MCF 10A (cell line): ENCODE data around the gene CNTNAP2. TPM values are rescaled to one million over a fixed set of nuclear protein-coding genes. Genes with fewer than 3 reads are reported as not detected.
"Not testable (repeated sequence)": the region's sequence is repeated elsewhere in the genome, so short reads cannot be mapped to it uniquely, and the experiment has no call there.

Experiments
- BruUV-seq: library from RNA; stranded (reverse); fragments of 400-500 nt; replicated peaks from 2 replicates; lab custom pipeline; 2021; lab: Mats Ljungman, UMichigan
- CTCF ChIA-PET: fragments of 300-600 bp; sonication (Branson Sonifier 250); formaldehyde crosslinking; extraction: SDS; loops from one replicate; lab custom pipeline; 2021; ENCODE audit warnings: antibody characterized with exemption, inconsistent platforms; lab: Yijun Ruan, JAX
- POLR2A ChIA-PET: fragments of 300-600, 350-650 bp; sonication (Branson Sonifier 250); formaldehyde crosslinking; extraction: SDS; loops from one replicate; lab custom pipeline; 2020; ENCODE audit warnings: antibody characterized with exemption, inconsistent platforms; lab: Yijun Ruan, JAX
- DNase-seq: peaks from one replicate; pipeline ENCODE4 v3.0.0-alpha.2; 2018; ENCODE audit not compliant: unreplicated experiment
- H3K27ac Mint-ChIP-seq: one replicate; pipeline ENCODE4 v1.8.0; 2022; ENCODE audit warnings: mild to moderate bottlenecking, low read depth, mixed read lengths; ENCODE audit not compliant: unreplicated experiment
- H3K27me3 Mint-ChIP-seq: one replicate; pipeline ENCODE4 v1.8.0; 2022; ENCODE audit warnings: mixed read lengths; ENCODE audit not compliant: insufficient read depth, unreplicated experiment
- H3K36me3 Mint-ChIP-seq: one replicate; pipeline ENCODE4 v1.8.0; 2022; ENCODE audit warnings: mild to moderate bottlenecking, moderate library complexity, mixed read lengths; ENCODE audit not compliant: insufficient read depth, unreplicated experiment
- H3K4me1 Mint-ChIP-seq: one replicate; pipeline ENCODE4 v1.8.0; 2022; ENCODE audit warnings: mixed read lengths; ENCODE audit not compliant: insufficient read depth, unreplicated experiment
- H3K4me3 Mint-ChIP-seq: one replicate; pipeline ENCODE4 v1.8.0; 2022; ENCODE audit warnings: mild to moderate bottlenecking, moderate library complexity, mixed read lengths; ENCODE audit not compliant: unreplicated experiment
- H3K9me3 Mint-ChIP-seq: one replicate; pipeline ENCODE4 v1.8.0; 2022; ENCODE audit warnings: mixed read lengths; ENCODE audit not compliant: unreplicated experiment
- intact Hi-C: fragments of 100-400 bp; cut with micrococcal nuclease; formaldehyde crosslinking; loops from 2 replicates; pipeline ENCODE4 v1.14.1; 2022
- total RNA-seq: library from RNA; stranded (reverse); gene quantifications from 2 replicates; pipeline ENCODE4 v1.2.3, GENCODE V29; 2022
- TF ChIP-seq, protein P1 (sequence below): fragments of 200-600 bp; IDR thresholded peaks from one replicate; pipeline ENCODE4 v1.8.0; 2022; ENCODE audit warnings: antibody characterized with exemption, mild to moderate bottlenecking; ENCODE audit not compliant: unreplicated experiment

CNTNAP2 gene
- total RNA-seq, 1 experiment from 2014 or later = 1.1 TPM

DNA sequence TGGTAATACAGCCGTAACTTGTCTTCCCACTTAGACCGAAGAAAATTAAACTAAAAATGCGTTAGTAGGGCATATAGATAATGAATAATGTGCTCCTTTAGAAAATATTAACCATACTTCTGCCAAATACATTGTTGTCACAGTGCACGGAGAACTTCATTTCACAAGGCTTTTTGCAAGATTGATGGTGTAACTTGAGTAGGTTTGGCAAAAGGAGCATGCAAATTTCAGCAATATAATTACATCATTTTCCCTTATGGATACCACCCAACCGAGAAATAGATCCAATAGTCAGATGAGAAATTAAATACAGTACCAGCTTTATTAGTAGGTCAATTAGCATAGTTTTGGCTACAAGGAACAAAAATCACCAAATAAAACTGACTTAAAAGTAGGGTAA, 1681.4 kb downstream of the CNTNAP2 start:
- intact Hi-C loops = no loop called here
- H3K9me3 Mint-ChIP-seq = no peaks in the 10 kb centered on the region
- no peaks in the 10 kb centered on the region for H3K4me1 Mint-ChIP-seq
- no peaks in the 10 kb centered on the region for H3K27me3 Mint-ChIP-seq
- ChIA-PET CTCF (interaction anchor here (0.6 kb wide), 2 partner anchors 48 to 1176 kb away, joined by 3 read pairs; no protein-coding TSS in a partner anchor), POLR2A (no interaction called here)
- TF ChIP-seq, protein P1, sequence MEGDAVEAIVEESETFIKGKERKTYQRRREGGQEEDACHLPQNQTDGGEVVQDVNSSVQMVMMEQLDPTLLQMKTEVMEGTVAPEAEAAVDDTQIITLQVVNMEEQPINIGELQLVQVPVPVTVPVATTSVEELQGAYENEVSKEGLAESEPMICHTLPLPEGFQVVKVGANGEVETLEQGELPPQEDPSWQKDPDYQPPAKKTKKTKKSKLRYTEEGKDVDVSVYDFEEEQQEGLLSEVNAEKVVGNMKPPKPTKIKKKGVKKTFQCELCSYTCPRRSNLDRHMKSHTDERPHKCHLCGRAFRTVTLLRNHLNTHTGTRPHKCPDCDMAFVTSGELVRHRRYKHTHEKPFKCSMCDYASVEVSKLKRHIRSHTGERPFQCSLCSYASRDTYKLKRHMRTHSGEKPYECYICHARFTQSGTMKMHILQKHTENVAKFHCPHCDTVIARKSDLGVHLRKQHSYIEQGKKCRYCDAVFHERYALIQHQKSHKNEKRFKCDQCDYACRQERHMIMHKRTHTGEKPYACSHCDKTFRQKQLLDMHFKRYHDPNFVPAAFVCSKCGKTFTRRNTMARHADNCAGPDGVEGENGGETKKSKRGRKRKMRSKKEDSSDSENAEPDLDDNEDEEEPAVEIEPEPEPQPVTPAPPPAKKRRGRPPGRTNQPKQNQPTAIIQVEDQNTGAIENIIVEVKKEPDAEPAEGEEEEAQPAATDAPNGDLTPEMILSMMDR = no peak
- no TSS peak for BruUV-seq
- H3K4me3 Mint-ChIP-seq = no peak overlapping the region
- no peak for DNase-seq
- H3K27ac Mint-ChIP-seq = no peak overlapping the region
- no peaks in the 10 kb centered on the region for H3K36me3 Mint-ChIP-seq

DNA sequence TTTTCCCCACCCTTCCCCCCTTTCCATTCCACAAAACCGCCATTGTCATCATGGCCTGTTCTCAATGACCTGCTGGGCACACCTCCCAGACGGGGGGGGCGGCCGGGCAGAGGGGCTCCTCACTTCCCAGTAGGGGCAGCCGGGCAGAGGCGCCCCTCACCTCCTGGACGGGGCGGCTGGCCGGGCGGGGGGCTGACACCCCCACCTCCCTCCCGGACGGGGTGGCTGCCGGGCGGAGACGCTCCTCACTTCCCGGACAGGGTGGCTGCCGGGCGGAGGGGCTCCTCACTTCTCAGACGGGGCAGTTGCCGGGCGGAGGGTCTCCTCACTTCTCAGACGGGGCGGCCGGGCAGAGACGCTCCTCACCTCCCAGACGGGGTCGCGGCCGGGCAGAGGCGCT, 1685.2 kb downstream of the CNTNAP2 start:
- BruUV-seq, POLR2A ChIA-PET, H3K27ac Mint-ChIP-seq, CTCF ChIA-PET, H3K4me3 Mint-ChIP-seq, DNase-seq, intact Hi-C loops, H3K4me1 Mint-ChIP-seq, H3K27me3 Mint-ChIP-seq, H3K36me3 Mint-ChIP-seq: not testable (repeated sequence)
- H3K9me3 Mint-ChIP-seq = peaks cover 12% of the 10 kb centered on the region

DNA sequence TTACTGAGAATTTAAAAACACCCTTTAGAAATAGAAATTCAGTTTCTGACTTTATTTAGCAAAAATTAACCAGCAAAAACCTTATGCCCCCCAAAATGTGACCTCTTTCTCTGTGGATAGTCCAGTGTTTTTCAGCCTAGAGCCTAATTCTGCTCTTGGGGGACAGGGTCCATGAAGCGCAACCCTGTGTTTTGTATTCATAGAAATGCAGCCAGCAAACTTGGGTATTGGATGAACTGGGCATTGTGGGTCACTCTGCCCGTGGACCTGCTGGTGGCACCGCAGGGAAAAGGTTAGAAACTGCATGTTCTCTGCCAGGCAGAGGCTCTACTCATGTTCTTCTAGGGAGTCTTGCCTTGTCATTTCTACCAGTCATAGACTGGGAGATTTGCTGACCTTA, 1686.5 kb downstream of the CNTNAP2 start:
- TF ChIP-seq, protein P1 = no peak
- POLR2A ChIA-PET = no interaction called here
- H3K27ac Mint-ChIP-seq = no peak overlapping the region
- peaks cover 14% of the 10 kb centered on the region for H3K9me3 Mint-ChIP-seq
- no peaks in the 10 kb centered on the region for H3K4me1 Mint-ChIP-seq
- DNase-seq = no peak
- H3K27me3 Mint-ChIP-seq = no peaks in the 10 kb centered on the region
- CTCF ChIA-PET = no interaction called here
- no peaks in the 10 kb centered on the region for H3K36me3 Mint-ChIP-seq
- H3K4me3 Mint-ChIP-seq = no peak overlapping the region
- BruUV-seq = no TSS peak
- intact Hi-C loops = no loop called here

DNA sequence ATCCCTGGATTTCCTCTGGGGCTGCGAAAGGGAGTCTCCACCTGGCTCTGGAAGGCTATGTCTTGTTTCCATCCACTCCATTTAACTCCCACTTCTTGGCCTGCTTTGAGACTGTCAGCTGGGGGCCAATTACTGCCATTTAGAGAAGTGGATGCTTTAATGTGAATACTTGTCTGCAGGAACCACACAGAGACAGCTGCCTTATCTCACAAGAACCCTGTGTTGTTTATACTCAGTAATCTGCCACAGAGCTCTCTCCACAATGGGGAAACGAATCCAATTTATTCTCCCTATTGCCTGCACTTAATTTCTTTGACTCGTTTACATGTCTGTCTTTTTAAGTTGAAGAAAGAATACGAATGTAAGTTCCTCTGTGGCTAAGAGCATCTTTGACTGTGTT, 1687.0 kb downstream of the CNTNAP2 start:
- CTCF ChIA-PET = no interaction called here
- no peak overlapping the region for H3K4me3 Mint-ChIP-seq

More for the DNA sequence above, 1687.0 kb downstream of the CNTNAP2 start:
- POLR2A ChIA-PET = no interaction called here
- DNase-seq = no peak
- intact Hi-C loops = no loop called here
- H3K36me3 Mint-ChIP-seq = no peaks in the 10 kb centered on the region
- H3K27me3 Mint-ChIP-seq = no peaks in the 10 kb centered on the region
- TF ChIP-seq, protein P1 = no peak
- peaks cover 14% of the 10 kb centered on the region for H3K9me3 Mint-ChIP-seq
- no TSS peak for BruUV-seq
- H3K27ac Mint-ChIP-seq = no peak overlapping the region
- H3K4me1 Mint-ChIP-seq = no peaks in the 10 kb centered on the region
